Stomach (tissue), 9 donors: ENCODE data around the gene CST1. TPM values are rescaled to one million over a fixed set of nuclear protein-coding genes. Genes with fewer than 3 reads are reported as not detected.
"Not testable (repeated sequence)": the region's sequence is repeated elsewhere in the genome, so short reads cannot be mapped to it uniquely, and the experiment has no call there.

ENCODE experiments used
- DNase-seq, 2 donors: peaks; one replicate each; pipeline versions ENCODE4 v3.0.0 to v3.0.0-alpha.2; 2013 to 2019
- H3K27ac ChIP-seq, 5 donors: fragments of 200-600 bp in 4 of 5; sonication (generic) in 4 of 5; one replicate each; pipeline ENCODE4 v1.5.1; 2013 to 2019; ENCODE audit warnings: mild to moderate bottlenecking in 1 of 5, moderate library complexity in 1 of 5
- H3K27me3 ChIP-seq, 3 donors: fragments of 200-600 bp; sonication (generic); one replicate each; pipeline ENCODE4 v1.5.1; 2017 to 2019; ENCODE audit warnings: mixed run types in 1 of 3
- H3K36me3 ChIP-seq, 4 donors: fragments of 200-600 bp; sonication (generic); 1 replicate in 3 of 4; 2 replicates in 1 of 4; pipeline ENCODE4 v1.5.1; 2016 to 2019
- H3K4me1 ChIP-seq, 4 donors: fragments of 200-600 bp; sonication (generic); one replicate each; pipeline ENCODE4 v1.5.1; 2016 to 2019
- H3K4me3 ChIP-seq, 4 donors: fragments of 200-600 bp; sonication (generic) in 3 of 4; one replicate each; pipeline ENCODE4 v1.5.1; 2016 to 2019; ENCODE audit warnings: mild to moderate bottlenecking in 1 of 4
- H3K9me3 ChIP-seq, 4 donors: fragments of 200-600 bp; sonication (generic); one replicate each; pipeline ENCODE4 v1.5.1; 2016 to 2019
- CTCF ChIP-seq, 7 experiments: fragments of 450-650 bp in 4 of 7; fragments of 200-600 bp in 3 of 7; sonication (generic) in 3 of 7; IDR thresholded peaks; one replicate each; pipeline ENCODE4 v1.5.1; 2016 to 2019; ENCODE audit warnings: antibody characterized with exemption in 7 of 7, control low read depth in 2 of 7, mild to moderate bottlenecking in 1 of 7
- EP300 ChIP-seq: sonication (generic); formaldehyde crosslinking; IDR thresholded peaks from one replicate; pipeline ENCODE4 v1.6.1; 2017; ENCODE audit warnings: antibody characterized with exemption
- POLR2A ChIP-seq, 4 donors: fragments of 450-650 bp; IDR thresholded peaks; one replicate each; pipeline ENCODE4 v1.6.1; 2016; ENCODE audit warnings: antibody characterized with exemption in 4 of 4, control low read depth in 2 of 4, mild to moderate bottlenecking in 1 of 4, moderate library complexity in 1 of 4
- POLR2AphosphoS5 ChIP-seq, 3 donors: sonication (generic); formaldehyde crosslinking; IDR thresholded peaks; one replicate each; pipeline ENCODE4 v1.6.1; 2016; ENCODE audit warnings: antibody characterized with exemption in 3 of 3
- WGBS, 5 donors: extraction: QIAGEN DNeasy Blood & Tissue Kit in 3 of 5; methylation state at CpG; one replicate each; pipeline versions ENCODE4 v1.1.5 to v1.1.7; 2013 to 2018; 5-methylcytosine and 5-hydroxymethylcytosine counted together
- intact Hi-C: fragments of 100-400 bp; cut with DNase I; formaldehyde crosslinking; loops from one replicate; pipeline ENCODE4 v1.15.1; 2023; ENCODE audit warnings: low total_unique reads
- polyA plus RNA-seq, 3 donors: library from polyadenylated mRNA; stranded (reverse); fragments of 200-250 nt; gene quantifications; one replicate each; pipeline ENCODE4 v1.2.3, GENCODE V29; 2013
- total RNA-seq, 5 donors: library from RNA; depleted of rRNA; stranded (reverse); fragments of >200 nt; gene quantifications; one replicate each; pipeline versions ENCODE4 v1.1.0 to v1.2.3, GENCODE V29; 2014 to 2016
- donor health status: healthy with polysubstance abuse.
- donor health status: Bipolar disorder and iron deficiency.
- donor health status: healthy.

The CST1 gene
- total and polyA plus RNA-seq, 8 donors: 0.23 TPM; not detected in 7

DNA sequence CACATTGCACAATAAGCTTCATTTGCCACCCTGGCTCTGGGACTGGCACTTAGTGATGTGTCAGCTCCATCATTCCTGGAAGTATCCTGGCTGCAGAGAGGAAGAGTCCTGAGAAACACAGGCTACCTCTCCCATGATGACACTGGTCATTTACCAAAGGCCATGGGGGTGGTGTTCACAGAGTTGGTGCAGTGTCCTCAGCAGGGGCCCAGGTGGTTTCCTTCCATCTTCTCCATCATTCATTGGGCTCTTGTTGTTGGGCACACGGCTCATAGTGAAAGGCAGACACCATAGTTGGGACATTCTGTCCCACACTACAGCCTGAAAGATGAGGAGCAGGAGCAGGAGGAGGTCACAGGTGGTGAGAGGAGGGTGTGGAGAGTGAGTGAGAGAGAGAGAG, 15.8 kb upstream of the CST1 start:
- Histone ChIP-seq H3K36me3 (no peaks in the 10 kb centered on the region), H3K27ac (no peak overlapping the region), H3K27me3 (peaks cover 0 to 8% (median 0%) of the 10 kb centered on the region in 3 donors), H3K9me3 (peaks cover 0 to 6% (median 0%) of the 10 kb centered on the region in 4 donors), H3K4me3 (no peak overlapping the region), H3K4me1 (no peaks in the 10 kb centered on the region)
- no peak for DNase-seq
- intact Hi-C loops: no loop called here
- 78 to 89% (median 82%) methylated on average over 1 of the region's 1 CpG for WGBS, 5 donors
- no peak for TF ChIP-seq CTCF (IDR thresholded peaks at IDR 0.05)
- TF ChIP-seq EP300: no peak
- TF ChIP-seq POLR2AphosphoS5 (IDR thresholded peaks at IDR 0.05): no peak

GRCh38 chr20:23765578-23765977, 14.8 kb upstream of the CST1 start:
- peaks cover 0 to 8% (median 0%) of the 10 kb centered on the region in 3 donors for H3K27me3 ChIP-seq
- no peaks in the 10 kb centered on the region for H3K4me1 ChIP-seq
- 82 to 94% (median 87%) methylated on average over 4 to 5 of the region's 5 CpGs for WGBS, 5 donors
- DNase-seq: no peak
- no peak for TF ChIP-seq CTCF (IDR thresholded peaks at IDR 0.05)
- no peak for TF ChIP-seq POLR2A (IDR thresholded peaks at IDR 0.05)
- TF ChIP-seq EP300: no peak
- no peak for TF ChIP-seq POLR2AphosphoS5 (IDR thresholded peaks at IDR 0.05)
- intact Hi-C loops: no loop called here
- peaks cover 0 to 6% (median 0%) of the 10 kb centered on the region in 4 donors for H3K9me3 ChIP-seq
- no peaks in the 10 kb centered on the region for H3K36me3 ChIP-seq
- no peak overlapping the region for H3K4me3 ChIP-seq
- no peak overlapping the region for H3K27ac ChIP-seq

DNA sequence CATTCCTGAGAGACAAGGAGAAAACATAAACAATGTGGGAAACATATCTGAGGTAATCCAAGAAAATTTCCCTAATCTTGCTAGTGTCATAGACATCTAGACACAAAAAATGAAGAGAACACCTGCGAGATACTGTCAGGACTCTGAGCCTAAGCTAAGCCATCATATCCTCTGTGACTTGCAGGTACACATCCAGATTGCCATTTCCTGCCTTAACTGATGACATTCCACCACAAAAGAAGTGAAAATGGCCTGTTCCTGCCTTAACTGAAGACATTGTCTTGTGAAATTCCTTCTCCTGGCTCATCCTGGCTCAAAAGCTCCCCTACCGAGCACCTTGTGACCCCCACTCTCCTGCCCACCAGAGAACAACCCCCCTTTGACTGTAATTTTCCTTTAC, 13.9 kb upstream of the CST1 start:
- WGBS, 5 donors: 19 to 36% (median 27%) methylated on average over 2 of the region's 2 CpGs

DNA sequence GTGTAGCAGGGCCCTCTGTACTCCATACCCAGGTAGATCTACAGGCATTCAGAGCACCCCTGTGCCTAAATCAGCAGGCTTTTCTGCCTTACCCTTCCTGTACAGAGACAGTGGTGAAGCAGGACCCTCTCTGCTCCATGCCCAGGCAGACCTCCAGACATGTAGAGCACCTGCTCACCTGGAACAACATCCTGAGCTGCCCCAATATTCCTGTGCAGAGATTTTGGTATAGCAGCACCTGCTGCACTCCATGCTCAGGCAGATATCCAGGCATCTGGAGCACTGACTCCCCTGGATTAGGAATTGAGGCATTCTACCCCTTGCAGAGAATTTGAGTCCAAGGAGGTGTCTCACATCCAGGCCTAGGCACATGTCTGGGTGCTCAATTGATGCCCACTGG, 12.6 kb upstream of the CST1 start:
- TF ChIP-seq CTCF (IDR thresholded peaks at IDR 0.05) (no peak), EP300 (no peak), POLR2A (IDR thresholded peaks at IDR 0.05) (no peak), POLR2AphosphoS5 (IDR thresholded peaks at IDR 0.05) (no peak)
- DNase-seq: no peak
- intact Hi-C loops: no loop called here
- Histone ChIP-seq H3K4me3 (no peak overlapping the region), H3K4me1 (no peaks in the 10 kb centered on the region), H3K27ac (no peak overlapping the region), H3K9me3 (peaks cover 0 to 6% (median 0%) of the 10 kb centered on the region in 4 donors), H3K36me3 (no peaks in the 10 kb centered on the region), H3K27me3 (peaks cover 0 to 8% (median 0%) of the 10 kb centered on the region in 3 donors)

More for the DNA sequence above, 13.9 kb upstream of the CST1 start:
- H3K9me3 ChIP-seq, H3K27ac ChIP-seq, DNase-seq, H3K36me3 ChIP-seq, H3K27me3 ChIP-seq, H3K4me3 ChIP-seq, intact Hi-C loops, H3K4me1 ChIP-seq: not testable (repeated sequence)

DNA sequence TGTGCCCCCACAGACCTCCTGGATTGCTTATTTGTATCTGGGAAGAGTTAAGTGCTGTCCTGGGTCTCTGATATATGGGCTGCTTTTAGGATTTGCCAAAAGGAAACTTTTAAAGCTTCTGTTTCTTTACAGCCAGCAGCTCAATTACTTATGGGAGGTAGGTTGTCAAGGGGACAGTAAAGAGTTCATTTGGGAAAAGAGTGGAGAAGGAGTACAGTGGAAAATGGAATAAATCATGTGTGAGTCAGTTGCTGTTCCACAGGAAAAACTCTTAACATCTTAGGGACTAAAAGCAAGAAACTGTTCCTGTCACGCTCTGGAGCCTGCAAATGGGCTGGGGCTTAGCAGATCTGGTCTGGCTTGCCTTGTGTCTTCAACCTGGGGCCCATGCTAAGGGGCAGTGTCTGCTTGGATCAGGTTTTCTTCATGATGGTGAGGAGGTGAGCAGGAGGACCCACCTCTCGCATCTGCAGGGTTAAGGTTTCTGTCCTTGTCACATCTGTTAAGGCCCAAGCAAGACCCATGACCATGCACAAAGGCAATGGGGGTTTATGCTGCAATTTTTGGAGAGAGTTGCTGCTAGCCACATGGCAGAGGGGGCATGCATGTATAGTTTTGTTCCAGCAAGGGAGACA, 8.7 kb upstream of the CST1 start:
- peaks cover 0 to 8% (median 0%) of the 10 kb centered on the region in 3 donors for H3K27me3 ChIP-seq
- no peak overlapping the region for H3K27ac ChIP-seq
- H3K4me1 ChIP-seq: no peaks in the 10 kb centered on the region
- intact Hi-C loops: no loop called here
- no peaks in the 10 kb centered on the region for H3K9me3 ChIP-seq
- no peak for DNase-seq
- TF ChIP-seq POLR2AphosphoS5 (IDR thresholded peaks at IDR 0.05) (no peak), POLR2A (IDR thresholded peaks at IDR 0.05) (no peak), EP300 (no peak), CTCF (IDR thresholded peaks at IDR 0.05) (no peak)
- 63 to 88% (median 74%) methylated on average over 2 of the region's 2 CpGs for WGBS, 5 donors
- no peaks in the 10 kb centered on the region for H3K36me3 ChIP-seq
- no peak overlapping the region for H3K4me3 ChIP-seq

DNA sequence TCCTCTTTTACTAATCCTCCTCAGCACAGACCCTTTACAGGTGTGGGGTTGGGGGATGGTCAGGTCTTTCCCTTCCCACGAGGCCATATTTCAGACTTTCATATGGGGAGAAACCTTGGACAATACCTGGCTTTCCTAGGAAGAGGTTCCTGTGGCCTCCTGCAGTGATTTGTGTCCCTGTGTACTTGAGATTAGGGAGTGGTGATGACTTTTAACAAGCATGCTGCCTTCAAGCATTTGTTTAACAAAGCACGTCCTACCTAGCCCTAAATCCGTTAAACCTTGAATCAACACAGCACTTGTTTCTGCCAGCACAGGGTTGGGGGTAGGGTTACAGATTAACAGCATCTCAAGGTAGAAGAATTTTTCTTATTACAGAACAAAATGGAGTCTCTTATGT, 6.1 kb upstream of the CST1 start:
- DNase-seq: peak in 1 of 2 donors; percentile 25

DNA sequence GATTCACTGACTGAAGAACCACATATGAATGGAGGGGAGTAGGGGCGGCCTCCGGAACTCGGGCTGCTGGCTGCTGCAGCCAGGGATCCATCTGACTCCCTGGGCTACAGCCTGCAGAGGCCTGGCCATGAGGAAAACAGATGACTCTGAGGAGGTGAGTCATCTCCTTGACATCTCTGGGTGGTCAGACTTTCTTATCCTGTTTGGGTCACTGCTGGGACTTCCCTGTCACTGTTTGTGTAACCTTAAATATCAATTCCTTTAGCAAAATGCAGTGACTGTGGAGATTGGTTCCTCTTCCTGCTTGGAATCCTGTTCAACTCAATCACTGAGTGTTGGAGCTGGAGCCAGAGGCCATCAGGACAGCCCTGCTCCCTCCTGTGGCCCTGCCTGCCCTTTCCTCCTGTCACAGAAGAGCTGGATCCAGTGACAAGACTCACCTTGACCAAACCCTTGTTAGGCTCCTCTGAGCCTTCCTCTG, 4.4 kb upstream of the CST1 start:
- H3K27ac ChIP-seq, H3K4me1 ChIP-seq: not testable (repeated sequence)

More for the DNA sequence above, 6.1 kb upstream of the CST1 start:
- WGBS, 5 donors: 6 to 17% (median 12%) methylated on average over 3 of the region's 3 CpGs
- H3K4me3 ChIP-seq, H3K27ac ChIP-seq, H3K4me1 ChIP-seq, H3K27me3 ChIP-seq, intact Hi-C loops, H3K36me3 ChIP-seq, H3K9me3 ChIP-seq: not testable (repeated sequence)

More for the DNA sequence above, 4.4 kb upstream of the CST1 start:
- H3K9me3 ChIP-seq, H3K4me3 ChIP-seq, intact Hi-C loops, H3K36me3 ChIP-seq, DNase-seq, H3K27me3 ChIP-seq: not testable (repeated sequence)
- 75 to 85% (median 79%) methylated on average over 3 of the region's 3 CpGs for WGBS, 5 donors
